ENCODE results near the gene MDH1B.

GRCh38 chr2:206783718-206784117, 18.6 kb upstream of the MDH1B start:
- TF ChIP-seq CTCF (IDR thresholded peaks at IDR 0.05) = peak in 10 of 12 donors; percentile 11 to 54 (median 32)
- no peak for TF ChIP-seq POLR2A (IDR thresholded peaks at IDR 0.05)

All from heart left ventricle (tissue), 13 donors.